NCI-H2196 (cell line): ENCODE measurements around the gene SRD5A2.

Experiments
- DNase-seq: peaks from one replicate; lab custom pipeline; 2025; ENCODE audit not compliant: unreplicated experiment; lab: John Stamatoyannopoulos, UW

Gene SRD5A2, protein sequence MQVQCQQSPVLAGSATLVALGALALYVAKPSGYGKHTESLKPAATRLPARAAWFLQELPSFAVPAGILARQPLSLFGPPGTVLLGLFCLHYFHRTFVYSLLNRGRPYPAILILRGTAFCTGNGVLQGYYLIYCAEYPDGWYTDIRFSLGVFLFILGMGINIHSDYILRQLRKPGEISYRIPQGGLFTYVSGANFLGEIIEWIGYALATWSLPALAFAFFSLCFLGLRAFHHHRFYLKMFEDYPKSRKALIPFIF

DNA sequence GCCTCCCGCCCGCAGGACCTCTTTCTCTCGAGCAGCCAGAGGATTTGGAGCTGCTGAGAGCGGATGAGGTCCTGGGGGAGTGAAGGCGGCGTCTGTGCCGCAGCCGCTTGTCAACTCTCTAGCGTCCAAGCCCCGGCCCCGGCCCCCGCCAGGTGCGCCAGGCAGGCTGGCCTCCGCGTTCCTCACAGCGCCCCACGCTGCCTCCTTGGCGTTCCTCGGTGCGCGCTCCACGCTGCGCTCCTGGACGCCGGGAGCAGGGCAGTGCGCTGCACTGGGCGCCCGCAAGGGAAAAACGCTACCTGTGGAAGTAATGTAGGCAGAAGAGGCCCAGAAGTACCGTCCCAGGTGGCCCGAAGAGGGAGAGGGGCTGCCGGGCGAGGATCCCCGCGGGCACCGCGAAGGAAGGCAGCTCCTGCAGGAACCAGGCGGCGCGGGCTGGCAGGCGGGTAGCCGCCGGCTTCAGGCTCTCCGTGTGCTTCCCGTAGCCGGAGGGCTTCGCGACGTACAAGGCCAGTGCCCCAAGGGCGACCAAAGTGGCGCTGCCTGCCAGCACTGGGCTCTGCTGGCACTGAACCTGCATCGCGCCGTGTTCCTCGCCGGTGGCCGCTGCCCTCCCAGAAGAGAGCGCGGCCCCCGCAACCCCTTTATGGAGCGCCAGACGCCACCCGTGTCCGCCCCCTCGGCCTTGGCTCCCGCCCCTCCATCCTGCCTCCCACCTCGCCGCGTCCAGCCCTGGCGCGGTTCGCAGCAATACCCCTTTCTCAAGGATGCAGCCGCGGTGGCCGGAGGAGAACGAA, at the start of gene SRD5A2:
SRD5A2 (minus strand) TSS at position 618 of the 797 bp plus-strand sequence; CDS start at position 580, 38 bp downstream.
- DNase-seq, result no peak

DNA sequence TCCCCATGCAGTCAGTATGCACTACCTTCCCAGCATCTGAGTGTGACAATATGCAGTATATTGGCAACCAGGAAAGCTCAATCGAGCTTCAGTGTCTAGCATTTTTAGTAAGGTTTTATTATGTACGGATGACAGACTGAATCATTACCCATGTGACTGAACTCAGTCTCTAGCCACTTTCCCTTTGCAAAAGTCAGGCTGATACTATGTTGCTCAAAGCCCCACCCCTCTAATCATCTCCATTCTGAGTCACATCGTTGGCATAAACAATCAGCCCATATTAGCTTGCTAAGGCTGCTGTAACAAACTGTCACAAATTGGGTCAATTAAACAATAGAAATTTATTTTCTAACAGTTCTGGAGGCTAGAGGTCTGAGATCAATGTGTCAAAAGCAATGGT, 25.8 kb upstream of the SRD5A2 start:
- no peak for DNase-seq

DNA sequence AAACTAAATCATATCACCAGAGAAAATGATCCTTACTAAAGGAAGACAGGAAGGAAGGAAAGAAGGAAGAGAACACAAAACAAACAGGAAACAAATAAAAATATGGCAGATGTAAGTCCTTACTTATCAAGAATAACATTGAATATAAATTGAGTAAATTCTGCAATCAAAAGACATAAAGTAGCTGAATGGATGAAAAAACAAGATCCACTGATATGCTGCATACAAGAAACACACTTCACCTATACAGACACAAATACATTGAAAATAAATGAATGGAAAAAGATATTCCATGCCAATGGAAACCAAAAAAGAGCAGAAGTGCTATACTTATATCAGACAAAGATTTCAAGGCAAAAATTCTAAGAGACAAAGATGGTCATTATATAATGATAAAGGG, 18.0 kb upstream of the SRD5A2 start:
- no peak for DNase-seq

DNA sequence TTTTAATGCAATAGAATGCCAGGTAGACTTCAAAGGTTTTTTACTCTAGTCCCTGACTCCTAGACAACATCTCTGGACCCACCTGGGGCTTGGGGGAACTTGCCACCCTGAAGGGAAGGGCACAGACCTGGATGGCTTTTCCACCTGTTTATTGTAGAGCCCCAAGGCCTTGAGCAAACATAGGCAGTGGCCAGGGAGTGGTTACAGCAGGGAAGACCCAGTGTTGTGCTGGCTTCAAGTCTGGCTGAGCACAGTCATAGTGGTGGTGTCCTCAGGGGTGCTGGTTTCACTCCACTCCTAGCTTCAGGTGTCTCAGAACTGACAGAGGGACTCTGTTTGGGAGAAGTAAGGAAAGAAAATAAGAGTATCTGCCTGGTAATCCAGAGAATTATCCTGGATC, 5.5 kb upstream of the SRD5A2 start:
- DNase-seq, result no peak

DNA sequence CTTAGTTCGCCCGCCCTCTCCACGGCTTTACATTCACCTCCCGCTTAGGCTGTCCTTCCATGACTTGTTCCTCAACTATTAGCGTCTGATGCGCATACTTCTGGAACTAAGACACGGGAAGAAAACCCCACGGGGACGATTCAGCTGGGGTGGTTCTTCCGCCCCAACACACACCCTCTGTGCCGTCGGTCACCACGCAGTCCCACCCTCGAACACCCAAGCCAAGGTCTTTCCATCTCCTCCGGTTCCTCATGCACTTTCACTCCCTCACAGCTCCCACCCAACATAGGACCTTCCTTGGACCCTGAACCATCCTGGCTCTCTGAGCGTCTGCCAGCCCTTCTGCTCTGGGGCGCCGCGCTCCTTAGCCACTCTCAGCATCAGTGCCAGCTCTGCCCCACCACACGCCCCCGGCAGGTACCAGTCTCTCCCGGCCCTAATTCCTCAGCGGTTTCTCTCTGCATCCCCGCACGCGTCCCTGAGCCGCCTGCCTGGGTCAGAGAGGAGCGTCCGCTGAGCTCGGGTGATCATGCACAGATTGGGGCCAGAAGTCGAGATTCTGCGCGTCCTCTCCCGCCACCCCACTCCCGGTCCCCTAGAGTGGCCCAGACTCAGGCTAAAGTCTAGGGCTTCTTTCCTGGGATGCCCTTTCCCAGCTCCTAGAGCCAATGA, 522 bp upstream of the SRD5A2 start:
- DNase-seq, result no peak

DNA sequence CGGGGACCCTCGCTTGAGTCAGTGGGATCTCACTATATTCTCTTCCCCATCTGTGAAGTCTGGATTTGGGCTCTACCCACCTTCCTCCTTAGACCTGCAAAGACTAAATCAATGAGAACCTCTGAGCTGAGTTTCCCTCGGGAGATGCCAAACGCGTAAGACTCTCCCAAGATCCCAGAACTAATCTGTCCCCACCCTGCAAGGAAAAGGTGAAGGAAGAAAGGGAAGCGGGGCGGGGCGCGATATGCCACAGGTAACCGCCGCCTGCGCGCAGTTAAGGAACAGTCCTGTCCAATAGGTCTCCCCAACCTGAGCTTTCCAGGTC, 780 bp downstream of the SRD5A2 start:
- DNase-seq, result no peak

DNA sequence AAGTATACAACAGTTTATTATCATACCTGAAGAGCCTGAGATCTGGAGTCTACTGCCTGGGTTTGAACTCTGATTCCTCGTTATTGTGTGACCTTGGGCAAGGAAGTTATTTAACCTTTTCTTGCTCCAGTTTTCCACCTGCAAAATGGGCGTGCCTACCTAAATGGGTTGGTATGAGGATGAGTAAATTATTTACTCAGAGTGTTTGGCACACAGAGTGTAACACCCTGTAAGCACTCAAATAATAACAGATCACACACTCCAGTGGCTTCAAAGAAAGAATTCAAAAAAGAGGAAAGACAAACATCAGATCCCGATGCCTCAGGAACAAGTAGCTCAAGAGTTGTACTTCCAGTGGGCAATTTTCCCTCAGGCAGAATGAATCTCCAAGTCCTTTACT, 2.4 kb downstream of the SRD5A2 start:
- DNase-seq, result no peak

DNA sequence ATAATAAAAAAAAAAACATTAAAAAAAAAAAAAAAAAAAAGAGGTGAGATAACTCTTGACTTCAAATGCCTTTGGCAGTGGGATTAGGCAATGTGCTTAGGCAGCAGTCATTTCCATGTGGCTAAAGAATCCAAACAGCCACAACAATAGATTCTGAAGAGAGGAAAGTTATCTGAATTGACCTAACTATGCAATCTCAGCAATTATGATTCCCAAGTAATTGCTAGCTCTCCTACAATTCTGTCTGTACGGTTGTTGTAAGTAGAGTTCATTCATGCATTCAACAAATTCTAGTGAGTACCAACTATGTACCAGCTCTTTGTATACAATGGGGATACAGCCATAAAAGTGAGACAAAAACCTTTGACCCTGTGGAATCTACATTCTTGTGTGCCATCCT, 3.6 kb downstream of the SRD5A2 start:
- no peak for DNase-seq

DNA sequence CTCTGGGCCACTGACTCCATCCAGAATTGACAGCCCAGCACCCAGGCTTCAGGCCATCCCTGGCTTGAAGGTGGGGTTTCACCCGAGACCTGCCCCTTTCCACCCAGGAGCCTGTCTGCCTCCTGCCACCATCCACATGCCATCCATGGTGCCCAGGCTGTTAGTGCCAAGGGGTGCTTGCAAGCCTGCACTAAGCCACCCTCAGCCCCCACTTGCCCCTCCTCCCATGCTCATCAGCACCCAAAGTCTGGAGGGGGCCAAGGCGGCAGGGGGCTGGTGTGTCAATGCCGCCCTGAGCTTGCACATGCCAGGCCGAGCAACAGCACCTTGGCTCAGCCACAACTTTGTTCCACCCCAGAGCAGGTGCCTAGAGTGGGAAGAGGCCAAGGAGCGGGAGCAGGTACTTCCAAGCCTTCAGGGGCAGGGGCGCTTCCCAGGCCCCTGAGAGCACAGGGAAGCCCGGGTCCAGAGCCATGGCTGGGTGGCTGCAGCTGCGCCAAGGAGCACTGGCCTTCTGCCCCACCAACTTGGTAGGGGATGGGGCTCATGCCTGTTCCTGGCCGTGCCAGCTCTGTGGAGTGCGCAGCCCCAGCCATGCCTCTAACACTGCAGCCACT, 12.0 kb downstream of the SRD5A2 start:
- no peak for DNase-seq

DNA sequence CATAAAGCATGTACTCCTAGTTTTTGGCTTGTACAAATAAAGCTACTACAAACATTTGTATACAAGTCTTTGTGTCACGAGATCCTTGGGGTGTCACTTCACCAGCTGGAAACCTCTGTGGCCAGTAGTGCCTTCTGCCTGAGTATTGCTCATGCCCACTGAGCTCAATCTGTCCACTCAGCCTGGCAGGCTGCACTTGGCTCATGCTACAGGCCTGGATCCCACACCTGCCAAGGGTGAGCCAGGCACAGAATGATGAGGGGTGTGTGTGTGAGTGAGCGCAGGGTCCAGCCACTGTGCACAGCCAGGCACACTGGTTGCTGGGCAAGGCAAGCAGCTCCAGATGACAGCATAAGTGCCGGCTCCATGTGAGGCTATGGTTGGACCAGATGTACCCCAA, 13.1 kb downstream of the SRD5A2 start:
- DNase-seq, result no peak

DNA sequence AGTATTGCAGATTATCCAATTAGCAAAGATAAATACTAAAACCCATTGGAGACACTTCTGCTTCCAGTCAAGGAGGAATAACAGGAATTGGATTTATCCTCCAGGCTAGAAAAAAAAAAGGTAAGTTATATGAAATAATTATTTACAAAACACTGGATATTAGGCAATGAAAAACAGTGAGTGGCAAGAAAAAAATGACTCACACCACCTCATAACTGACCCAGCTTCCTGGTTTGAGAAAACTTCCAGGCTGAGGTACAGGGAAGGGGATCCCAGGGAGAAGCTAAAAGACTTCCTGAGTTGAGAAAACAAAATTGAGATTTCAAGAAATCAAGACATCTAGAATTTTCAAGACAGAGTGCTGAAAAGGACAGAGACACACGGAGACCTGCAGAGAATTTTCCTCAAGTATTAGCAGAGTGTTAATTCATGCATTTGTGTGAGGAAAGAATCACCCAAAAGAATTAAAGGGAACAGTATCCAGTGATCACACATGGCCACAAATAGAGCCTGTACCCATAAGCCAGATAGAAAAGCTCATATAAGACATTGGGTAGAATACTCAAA, 17.4 kb downstream of the SRD5A2 start:
- DNase-seq, result no peak

DNA sequence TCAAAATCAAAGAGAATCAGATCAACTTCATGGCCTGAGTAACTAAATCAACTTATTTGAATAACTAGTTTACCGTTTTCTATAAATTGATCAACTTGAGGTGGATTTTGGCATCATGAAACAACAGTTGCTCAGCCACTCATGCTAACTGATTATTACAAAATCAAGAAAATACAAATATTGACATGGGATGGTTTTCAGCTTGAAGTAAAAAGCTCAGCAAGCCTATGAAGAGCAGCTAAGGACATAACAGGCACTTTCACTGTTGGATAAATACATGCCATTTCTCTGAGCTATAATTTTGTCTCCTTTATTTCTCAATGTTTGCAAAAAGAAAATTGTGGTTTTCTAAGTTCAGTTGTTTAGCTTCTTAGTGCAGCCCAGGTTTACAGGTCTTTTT, 18.9 kb downstream of the SRD5A2 start:
- DNase-seq, result no peak

DNA sequence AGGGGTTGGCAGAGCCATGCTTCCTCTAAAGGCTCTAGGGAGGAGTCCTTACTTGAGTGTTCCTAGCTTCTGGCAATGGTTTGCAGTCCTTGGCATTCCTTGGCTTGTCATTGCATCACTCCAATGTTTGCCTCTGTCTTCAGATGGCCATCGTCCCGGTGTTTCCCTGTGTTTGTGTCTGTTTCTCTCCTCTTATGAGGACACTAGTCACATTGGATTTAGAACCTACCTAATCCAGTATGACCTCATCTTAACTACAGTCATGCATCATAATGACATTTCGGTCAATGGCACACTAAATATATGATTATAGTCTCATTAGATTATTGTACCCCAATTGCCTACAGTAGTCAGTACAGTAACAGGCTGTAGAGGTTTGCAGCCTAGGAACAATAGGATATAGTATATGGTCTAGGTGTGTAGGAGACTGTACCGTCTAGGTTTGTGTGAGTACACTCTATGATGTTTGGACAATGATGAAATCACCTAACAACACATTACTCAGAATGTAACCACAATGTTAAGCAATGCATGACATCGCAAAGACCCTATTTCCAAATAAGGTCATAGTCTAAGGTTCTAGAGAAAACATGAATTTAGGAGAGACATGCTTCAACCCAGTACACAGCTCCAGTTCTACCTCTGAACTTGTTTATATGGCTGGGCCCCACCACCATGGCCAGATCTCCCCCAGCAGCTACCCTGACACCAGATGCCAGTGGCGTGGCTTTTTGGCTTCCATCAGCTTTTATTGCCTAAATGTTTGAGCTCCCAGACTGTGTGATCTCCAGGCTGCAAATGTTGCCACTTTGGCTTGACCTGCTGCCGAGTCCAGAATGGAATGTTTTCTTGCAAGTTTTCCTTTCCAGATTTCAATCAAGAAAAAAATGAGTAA, 22.1 kb downstream of the SRD5A2 start:
- no peak for DNase-seq

DNA sequence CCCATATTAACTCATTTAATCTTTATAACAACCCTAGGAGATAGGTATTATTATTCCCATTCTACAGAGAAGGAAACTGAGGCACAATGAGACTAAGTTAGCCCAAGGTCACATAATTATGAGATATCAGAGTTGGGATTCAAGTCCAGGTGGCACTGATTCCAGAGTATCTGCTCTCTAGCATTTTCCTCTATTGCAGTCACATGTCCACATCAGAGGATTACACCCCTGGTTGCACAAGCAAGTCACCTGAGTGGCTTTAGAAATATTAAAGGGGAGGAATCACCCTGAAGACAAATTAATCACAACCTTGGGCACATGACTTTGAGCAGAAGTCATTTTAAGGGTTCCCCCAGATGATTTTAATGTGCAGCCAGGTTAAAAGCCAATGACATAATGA, 23.8 kb downstream of the SRD5A2 start:
- no peak for DNase-seq

DNA sequence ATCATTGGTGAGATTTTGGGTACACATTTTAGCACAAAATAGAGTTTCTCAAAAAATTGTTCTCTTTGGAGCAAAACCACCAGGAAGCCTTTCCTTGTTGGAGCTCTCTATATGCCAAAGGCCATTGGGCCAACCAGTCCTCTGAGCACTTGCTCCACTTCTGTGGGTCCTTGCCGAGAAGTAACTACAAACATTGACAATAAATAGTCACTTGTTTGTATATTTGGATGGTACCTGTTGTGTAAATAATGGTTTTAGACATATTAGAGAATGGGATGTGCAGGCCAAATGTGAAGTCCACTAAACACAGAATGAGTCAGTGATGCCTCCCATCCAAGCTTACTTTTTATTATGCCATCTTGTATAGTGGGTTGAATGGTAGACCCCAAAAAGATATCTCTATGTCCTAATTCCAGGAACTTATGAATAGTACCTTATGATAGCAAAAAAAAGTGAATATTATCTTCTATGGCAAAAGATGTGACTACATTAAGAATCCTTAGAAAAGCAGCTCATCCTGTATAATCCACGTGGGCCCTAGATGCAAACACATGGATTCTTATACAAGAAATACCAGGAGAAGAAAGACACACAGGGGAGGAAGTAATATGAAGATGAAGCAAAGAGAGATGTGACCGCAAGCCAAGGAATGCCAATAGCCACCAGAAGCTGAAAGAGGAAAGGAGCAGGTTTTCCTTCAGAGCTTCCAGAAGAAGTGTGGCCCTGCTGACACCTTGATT, 24.6 kb downstream of the SRD5A2 start:
- DNase-seq, result no peak

DNA sequence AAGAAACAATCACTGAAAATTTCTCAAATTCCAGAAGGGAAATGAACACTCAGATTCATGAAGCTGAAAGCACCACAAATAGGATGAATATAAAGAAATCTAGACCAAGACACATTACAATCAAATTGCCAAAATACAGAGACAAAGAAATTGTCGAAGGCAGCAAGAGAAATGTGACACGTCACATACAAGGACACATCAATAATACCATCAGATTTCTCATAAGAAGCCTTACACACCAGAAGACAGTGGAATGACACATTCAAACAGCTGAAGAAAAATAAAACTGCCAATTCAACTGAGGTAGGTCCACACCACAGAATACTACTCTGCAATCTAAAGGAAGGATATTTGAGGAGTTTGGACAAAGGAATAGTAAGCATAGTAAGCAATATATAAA, 27.4 kb downstream of the SRD5A2 start:
- no peak for DNase-seq

DNA sequence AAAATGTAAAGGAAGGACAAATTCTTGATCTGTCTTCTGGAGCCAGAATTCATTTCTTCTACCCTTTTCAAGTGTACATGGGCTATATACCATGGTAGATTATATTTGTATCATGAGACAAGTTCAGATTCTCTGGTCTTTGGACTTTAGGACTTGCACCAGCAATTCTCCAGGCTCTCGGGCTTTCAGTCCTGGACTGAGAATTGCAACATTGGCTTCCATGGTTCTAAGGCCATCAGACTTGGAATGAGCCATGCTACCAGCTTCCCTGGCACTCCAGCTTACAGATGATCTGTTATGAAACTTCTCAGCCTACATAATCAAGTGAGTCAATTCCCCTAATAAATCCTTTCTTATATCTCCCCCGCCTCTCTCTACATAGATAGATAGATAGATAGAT, 33.3 kb downstream of the SRD5A2 start:
- DNase-seq, result no peak

DNA sequence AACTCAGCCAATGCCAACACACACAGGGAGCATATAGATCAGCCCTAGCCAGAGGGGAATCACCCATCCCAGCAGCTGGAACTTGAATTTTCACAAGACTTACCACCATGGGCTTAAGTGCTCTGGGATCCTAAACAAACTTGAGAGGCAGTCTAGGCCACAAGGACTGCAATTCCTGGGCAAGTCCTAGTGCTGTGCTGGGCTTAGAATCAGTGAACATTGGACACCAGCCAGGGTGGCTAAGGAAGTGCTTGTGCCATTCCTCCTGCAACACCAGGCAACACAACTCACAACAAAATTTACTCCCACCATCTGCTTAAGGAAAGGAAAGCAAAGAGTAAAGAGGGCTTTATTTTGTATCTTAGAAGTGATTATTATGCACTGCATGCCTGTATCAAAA, 38.9 kb downstream of the SRD5A2 start:
- no peak for DNase-seq

DNA sequence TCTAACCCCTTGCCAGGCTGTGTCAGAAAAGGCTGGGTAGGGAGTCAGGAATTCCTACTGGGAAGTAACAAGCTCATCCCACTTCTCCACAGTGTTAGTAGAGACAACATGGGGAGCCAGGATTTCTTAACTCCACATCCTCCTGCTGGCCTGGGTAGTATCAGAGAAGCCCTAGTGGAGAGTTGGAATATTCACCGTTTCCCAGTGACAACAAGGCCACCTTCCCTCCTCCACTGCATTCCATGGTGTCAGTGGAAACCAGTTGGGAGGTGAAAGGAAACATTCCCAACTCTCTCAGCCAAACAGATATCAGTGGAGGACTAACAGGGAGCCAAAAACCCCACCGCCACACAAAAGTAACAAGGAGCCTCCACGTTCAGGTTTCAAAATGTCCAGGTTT, 41.2 kb downstream of the SRD5A2 start:
- no peak for DNase-seq

DNA sequence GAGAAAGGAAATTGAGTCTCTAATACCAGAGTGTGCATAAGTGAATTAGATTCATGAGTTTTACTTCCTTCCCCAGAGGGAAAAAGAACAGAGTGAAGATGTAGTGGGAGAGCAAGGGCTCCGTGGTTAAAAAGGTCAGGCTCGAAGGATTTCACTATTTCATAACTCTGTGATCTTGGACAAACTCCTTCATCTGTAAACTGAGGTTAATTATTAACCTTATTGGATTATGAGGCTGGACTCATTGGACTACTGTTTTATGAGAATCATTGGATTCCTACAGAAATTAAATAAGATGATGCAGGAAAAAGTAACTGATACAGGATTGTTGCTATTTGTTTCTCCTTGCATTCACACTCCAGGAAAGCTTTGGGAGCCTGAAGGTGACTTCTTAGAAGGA, 45.0 kb downstream of the SRD5A2 start:
- no peak for DNase-seq
